Left lobe of liver (tissue), 2 donors: ENCODE measurements around the gene SIAH2. TPM values are rescaled to one million over a fixed set of nuclear protein-coding genes. Genes with fewer than 3 reads are reported as not detected.
A peak's percentile ranks its signal among the peaks of the same experiment; 100 is the strongest.

ENCODE experiments used
- ATAC-seq: fragments of 200-7000 bp; cut with Tn5 transposase; one replicate; pipeline ENCODE4 v1.9.1; 2020; ENCODE audit warnings: mild to moderate bottlenecking, moderate library complexity
- DNase-seq: peaks from one replicate; pipeline ENCODE4 v3.0.0-alpha.2; 2020; ENCODE audit warnings: low spot score
- total RNA-seq: library from RNA; stranded (reverse); gene quantifications from one replicate; pipeline ENCODE4 v1.2.1, GENCODE V29; 2021
- donor health status: DM: no; HTN: no; CAD: no; lungs with moderate emphysema.
- donor health status: DM: no; HTN: yes; CAD: no.

Gene SIAH2
- total RNA-seq, 1 donor from 2014 or later = 39.5 TPM

DNA sequence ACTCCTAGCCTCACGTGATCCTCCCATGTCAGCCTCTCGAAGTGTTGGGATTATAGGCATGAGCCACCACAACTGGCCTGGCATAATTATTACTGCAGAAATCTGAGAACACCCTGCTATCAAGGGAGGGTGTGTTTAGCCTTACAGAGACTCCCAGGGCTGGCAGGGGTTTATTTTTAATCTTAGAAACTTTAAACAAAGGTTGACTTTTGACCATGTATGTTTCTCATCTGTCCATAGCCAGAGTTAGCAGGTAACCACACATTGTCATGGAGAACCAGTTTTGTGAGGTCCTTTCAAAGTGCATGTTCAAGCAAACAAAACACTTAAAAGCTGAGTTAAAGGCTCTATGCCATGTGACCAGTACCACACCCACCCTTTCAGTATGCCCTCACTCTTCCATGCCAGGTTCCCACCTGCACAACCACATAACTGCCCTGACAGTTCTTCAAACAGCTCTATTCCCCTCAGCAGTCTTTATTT, 11.1 kb downstream of the SIAH2 start:
- ATAC-seq (peak; percentile 37), DNase-seq (no peak)

- ATAC-seq = peak; percentile 62
Measured at GRCh38 chr3:150749255-150749654, 13.7 kb downstream of the SIAH2 start.

GRCh38 chr3:150748684-150749047, 14.3 kb downstream of the SIAH2 start:
- DNase-seq (no peak), ATAC-seq (no peak)

More at GRCh38 chr3:150749255-150749654, 13.7 kb downstream of the SIAH2 start:
- DNase-seq = peak; percentile 76

DNA sequence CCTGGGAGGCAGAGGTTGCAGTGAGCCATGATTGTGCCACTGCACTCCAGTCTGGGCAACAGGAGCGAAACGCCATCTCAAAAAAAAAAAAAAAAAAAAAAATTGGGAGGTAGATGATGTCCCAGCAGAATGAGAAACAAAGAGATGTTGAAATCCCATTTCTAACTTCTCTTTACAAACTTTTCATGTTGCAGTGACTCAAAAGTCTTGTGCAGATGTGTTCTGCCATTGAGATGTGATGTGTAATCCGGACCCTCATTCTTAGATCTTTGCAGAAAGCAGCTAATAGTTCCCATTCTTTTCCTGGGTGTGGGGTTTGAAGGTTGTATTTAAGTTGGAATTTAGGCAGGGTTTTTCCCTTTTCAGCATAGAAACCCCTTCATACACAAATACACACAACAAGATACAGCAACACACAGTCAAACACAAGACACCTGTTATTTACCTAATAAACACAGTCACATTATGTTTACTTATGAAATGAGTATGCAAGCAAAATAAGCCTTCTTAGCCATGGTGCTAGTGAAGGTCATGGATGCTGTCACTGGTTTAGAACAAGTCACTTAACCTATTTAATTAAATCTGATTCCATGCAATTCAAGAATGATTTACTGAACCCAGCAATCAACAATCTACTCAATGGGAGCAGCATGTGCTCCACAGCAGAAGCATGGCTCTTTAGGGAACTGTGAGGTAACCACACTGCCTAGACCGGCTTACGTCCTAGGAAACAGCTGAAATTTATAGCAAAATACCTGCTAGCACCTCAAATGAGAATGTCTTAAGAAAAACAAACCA, 14.9 kb downstream of the SIAH2 start:
- ATAC-seq = no peak

GRCh38 chr3:150746791-150747590, 16.0 kb downstream of the SIAH2 start:
- ATAC-seq (peak; percentile 6), DNase-seq (no peak)

More for the DNA sequence above, 14.9 kb downstream of the SIAH2 start:
- no peak for DNase-seq

DNA sequence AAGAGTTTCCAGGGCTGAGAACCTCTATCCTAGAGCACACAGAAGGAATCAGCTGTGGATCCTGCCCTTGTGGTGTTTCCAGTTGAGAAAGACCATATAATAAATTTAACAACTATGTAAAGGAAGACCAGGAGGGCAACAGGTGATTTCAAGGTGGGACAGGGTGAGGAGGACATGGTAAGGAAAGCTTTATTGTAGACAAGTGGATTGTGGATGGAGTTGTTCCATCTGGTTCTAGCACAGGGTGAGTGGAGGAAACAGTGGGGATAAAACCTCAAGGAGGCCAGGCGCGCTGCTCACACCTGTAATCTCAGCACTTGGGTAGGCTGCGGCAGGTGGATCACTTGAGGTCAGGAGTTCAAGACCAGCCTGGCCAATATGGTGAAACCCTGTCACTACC, 17.1 kb downstream of the SIAH2 start:
- no peak for ATAC-seq

GRCh38 chr3:150744919-150745211, 18.1 kb downstream of the SIAH2 start:
- no peak for ATAC-seq

More for the DNA sequence above, 17.1 kb downstream of the SIAH2 start:
- no peak for DNase-seq

GRCh38 chr3:150744041-150744918, 18.7 kb downstream of the SIAH2 start:
- peak; percentile 80 for DNase-seq
- ATAC-seq = peak; percentile 18

More at GRCh38 chr3:150744919-150745211, 18.1 kb downstream of the SIAH2 start:
- DNase-seq = no peak

- ATAC-seq = no peak
- DNase-seq = no peak
Measured at GRCh38 chr3:150743508-150743907, 19.5 kb downstream of the SIAH2 start.

DNA sequence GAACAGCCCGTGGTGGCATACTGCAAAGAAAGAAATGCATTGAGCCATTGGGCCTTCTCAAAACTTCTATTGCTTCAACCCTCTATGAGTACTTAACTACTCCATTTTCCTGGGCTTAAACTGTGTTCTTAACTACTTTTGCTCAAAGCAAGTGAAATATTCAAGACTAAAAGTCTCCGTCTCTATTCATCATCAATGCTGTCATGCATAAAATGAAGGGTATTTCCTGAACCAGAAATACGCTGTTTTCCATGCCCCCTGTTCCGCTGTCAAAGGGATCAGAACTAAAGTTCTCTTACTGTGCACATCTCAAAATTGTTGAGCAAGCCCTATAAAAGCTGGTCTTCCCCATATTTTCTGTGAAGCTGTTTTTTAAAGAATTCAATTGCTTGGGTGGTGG, 20.3 kb downstream of the SIAH2 start:
- no peak for ATAC-seq
- DNase-seq = no peak

GRCh38 chr3:150742141-150742523, 20.8 kb downstream of the SIAH2 start:
- DNase-seq (no peak), ATAC-seq (peak; percentile 4)

- ATAC-seq = peak; percentile 9
- no peak for DNase-seq
Measured at GRCh38 chr3:150741497-150742140, 21.4 kb downstream of the SIAH2 start.

GRCh38 chr3:150740733-150741496, 22.1 kb downstream of the SIAH2 start:
- DNase-seq = peak; percentile 92
- peak; percentile 41 for ATAC-seq

DNA sequence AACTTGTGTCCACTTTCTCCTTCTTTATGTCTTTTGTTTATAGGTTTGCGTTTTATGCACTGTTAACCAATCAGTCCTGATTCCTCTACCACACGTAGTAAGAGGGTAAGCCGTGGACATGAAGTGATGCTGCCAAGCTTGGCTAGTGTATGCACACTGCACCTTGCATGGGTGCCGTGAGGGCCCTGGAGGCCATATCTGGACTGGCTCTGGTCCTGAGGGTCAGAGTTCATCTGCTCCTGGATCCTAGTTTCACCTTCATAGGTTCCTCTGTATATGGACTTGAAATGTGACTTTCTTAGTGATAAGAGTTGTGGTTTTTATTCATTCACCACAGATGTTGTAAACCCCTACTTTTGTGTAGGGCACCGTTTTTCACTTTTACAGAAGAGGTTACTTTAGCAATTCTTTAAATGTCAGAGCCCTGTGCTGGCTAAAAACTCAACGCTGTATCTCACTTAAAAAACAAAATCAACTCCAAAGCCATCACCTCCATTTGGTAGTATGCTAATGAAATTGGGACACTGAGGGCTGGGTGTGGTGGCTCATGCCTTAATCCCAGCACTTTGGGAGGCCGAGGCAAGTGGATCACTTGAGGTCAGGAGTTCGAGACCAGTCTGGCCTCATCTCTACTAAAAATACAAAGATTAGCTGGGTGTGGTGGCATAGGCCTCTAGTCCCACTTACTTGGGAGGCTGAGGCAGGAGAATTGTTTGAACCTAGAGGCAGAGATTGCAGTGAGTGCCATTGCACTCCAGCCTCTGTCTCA, 22.9 kb downstream of the SIAH2 start:
- peak; percentile 52 for ATAC-seq
- peak; percentile 82 for DNase-seq

GRCh38 chr3:150739200-150739863, 23.6 kb downstream of the SIAH2 start:
- peak; percentile 1 for ATAC-seq
- no peak for DNase-seq

- ATAC-seq (no peak), DNase-seq (no peak)
Measured at GRCh38 chr3:150738688-150739087, 24.3 kb downstream of the SIAH2 start.

- ATAC-seq (peak; percentile 7), DNase-seq (no peak)
Measured at GRCh38 chr3:150737874-150738679, 24.9 kb downstream of the SIAH2 start.
